Hematopoietic multipotent progenitor cell treated with erythropoietin and hydrocortisone succinate and interleukin-3 and kit ligand, for 8 days (in vitro differentiated cells): Measurements from ENCODE around the gene NXPH1.

ENCODE experiments used
- DNase-seq: peaks from one replicate; pipeline ENCODE4 v3.0.0-alpha.2; 2015

The NXPH1 gene

DNA sequence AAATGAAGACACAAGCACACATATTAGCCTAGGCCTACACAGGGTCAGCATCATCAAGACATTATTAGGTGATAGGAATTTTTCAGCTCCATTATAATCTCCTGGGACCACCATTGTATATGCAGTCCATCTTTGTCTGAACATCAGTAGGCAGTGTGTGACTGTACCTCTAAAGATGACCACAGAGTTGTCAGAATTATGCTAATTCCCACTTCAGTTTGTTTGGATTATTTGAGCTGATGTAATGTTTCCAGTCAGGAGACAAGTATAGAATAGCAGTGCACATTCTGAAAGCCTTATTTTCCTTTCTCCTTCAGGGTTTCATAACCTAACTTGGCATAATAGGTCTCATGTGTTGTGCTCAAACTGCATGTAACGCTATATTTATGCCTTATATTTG lies 306.4 kb downstream of the NXPH1 start:
- DNase-seq, result no peak

DNA sequence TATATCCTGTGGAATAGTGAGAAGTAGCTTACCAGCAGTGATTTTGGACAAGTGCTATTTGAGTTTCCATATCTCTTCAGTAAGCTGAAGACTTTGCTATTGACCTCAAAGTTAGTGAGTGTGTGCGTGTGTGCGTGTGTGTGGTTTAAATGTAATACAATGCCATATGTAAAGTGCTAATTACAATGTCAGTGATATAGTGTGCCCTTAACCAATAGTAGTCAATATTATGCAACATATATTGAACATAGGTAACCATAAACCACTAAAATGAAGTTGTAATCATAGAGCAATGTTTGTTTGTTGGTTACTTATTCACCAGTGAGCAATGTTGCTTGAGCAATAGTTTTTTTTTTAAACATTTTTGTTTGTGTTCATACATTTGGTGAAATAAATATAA lies 309.4 kb downstream of the NXPH1 start:
- DNase-seq, result no peak

DNA sequence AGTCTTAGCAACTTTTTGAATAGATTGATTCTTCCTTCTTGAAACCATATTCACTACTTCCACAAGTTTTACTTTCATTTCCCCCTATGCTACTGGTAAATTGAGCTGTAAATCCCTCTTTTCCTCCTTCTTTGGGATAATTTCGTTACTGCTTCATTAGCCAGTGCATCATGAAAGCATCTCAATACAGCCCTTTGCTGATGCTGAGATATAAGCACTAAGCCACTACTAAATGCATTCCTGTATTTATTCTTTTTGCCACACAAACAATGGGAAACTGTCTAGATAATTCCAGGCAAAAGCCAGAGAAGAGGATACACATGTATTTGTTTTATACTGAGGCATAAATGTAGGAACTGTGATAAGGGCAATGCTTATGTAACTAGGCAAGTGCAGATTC lies 313.9 kb downstream of the NXPH1 start:
- DNase-seq, result no peak

DNA sequence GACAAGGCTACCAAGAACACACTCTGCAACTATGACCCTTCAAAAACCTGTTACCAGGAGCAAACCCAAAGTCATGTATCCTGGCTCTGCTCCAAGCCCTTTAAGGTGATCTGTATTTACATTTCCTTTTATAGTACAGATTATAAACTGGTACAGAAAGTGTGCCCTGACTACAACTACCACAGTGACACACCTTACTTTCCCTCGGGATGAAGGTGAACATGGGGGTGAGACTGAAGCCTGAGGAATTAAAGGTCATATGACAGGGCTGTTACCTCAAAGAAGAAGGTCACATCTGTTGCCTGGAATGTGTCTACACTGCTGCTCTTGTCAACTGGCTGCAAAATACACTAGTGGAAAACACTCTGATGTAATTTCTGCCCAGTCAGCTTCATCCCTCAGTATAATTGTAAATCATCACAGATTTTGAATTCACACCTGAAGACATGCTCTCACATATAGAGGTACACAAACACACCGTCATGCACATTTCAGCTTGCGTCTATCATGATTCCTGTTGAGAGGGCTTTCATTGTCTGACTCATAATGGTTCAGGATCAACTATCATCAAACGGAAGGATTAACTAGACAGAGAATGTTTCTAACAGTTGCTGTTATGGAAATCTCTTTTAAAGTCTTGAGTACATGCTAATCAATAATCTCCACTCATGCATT lies 318.3 kb downstream of the NXPH1 start:
- no peak for DNase-seq

DNA sequence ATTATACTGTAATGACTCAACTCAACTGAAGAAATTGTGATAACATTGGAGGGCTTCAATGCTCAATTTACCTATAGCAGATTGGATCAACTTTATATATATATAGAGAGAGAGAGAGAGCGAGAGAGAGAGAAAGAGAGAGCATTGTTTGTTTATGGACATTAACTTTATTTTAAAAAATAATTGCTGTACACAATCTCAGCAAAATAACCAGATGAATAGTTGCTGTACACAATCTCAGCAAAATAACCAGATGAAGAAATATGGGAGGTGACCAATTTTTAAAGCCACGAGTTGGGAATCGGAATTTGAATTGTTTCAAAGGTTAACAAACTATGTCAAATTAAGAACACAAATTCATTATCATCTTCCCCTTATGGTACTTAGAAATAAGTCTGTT lies 319.9 kb downstream of the NXPH1 start:
- DNase-seq, result no peak

GRCh38 chr7:8761731-8762130 lies 328.3 kb downstream of the NXPH1 start:
- no peak for DNase-seq

GRCh38 chr7:8762803-8763202 lies 329.4 kb downstream of the NXPH1 start:
- DNase-seq, result no peak

GRCh38 chr7:8765374-8765773 lies 332.0 kb downstream of the NXPH1 start:
- DNase-seq, result no peak

GRCh38 chr7:8773518-8773917 lies 340.1 kb downstream of the NXPH1 start:
- DNase-seq, result no peak

- no peak for DNase-seq
These were observed 345.1 kb downstream of the NXPH1 start for GRCh38 chr7:8778459-8778858.

GRCh38 chr7:8781166-8781565 lies 347.8 kb downstream of the NXPH1 start:
- no peak for DNase-seq

- DNase-seq, result no peak
These were observed 349.8 kb downstream of the NXPH1 start for GRCh38 chr7:8783229-8783628.

GRCh38 chr7:8785081-8785480 lies 351.7 kb downstream of the NXPH1 start:
- DNase-seq, result no peak

GRCh38 chr7:8800986-8801385 lies 367.6 kb downstream of the NXPH1 start:
- no peak for DNase-seq
